ENCODE measurements around the gene PPP1R1B. TPM values are rescaled to one million over a fixed set of nuclear protein-coding genes. Genes with fewer than 3 reads are reported as not detected.

PPP1R1B gene
- total and polyA plus RNA-seq, 2 donors: 5.1 to 17.1 TPM

- no peaks in the 10 kb centered on the region for H3K36me3 ChIP-seq (ENCODE audit: insufficient read depth)
- 70% methylated on average over 2 of the region's 2 CpGs for WGBS
- no peak overlapping the region for H3K4me3 ChIP-seq (ENCODE audit: low read depth, low read length)
- DNase-seq (ENCODE audit: extremely low spot score): no peak
- H3K27ac ChIP-seq (ENCODE audit: low read depth): no peak overlapping the region
- H3K4me1 ChIP-seq (ENCODE audit: insufficient read depth): no peaks in the 10 kb centered on the region
Observed at GRCh38 chr17:39639043-39639442, 12.3 kb downstream of the PPP1R1B start.

GRCh38 chr17:39639566-39640458 lies 13.1 kb downstream of the PPP1R1B start:
- Histone ChIP-seq H3K4me3 (ENCODE audit: low read depth, low read length) (no peak overlapping the region), H3K4me1 (ENCODE audit: insufficient read depth) (no peaks in the 10 kb centered on the region), H3K36me3 (ENCODE audit: insufficient read depth) (no peaks in the 10 kb centered on the region), H3K27ac (ENCODE audit: low read depth) (no peak overlapping the region)
- DNase-seq (ENCODE audit: extremely low spot score): no peak
- WGBS: 84% methylated on average over 11 of the region's 11 CpGs

DNA sequence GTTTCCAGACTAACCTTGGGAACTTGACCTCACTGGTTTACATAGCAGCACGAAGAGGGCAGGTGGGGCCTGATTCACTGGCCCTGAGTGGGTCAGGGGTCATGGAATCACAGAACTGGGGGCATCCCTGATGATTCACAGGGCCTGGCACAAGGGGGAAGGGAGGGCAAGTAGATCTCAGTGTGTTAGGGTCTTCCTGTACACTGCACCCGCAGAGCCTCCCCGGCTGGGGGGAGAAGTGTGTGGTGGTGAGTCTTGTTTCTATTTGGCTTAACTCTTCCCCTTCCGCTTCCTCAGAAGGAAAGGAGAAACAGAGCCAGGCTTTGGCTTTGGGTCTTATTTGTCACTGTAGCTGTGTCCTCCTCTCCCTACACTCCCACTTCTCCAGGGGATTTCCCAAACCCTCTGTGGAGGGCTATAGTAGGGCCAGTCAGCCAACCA lies 13.9 kb downstream of the PPP1R1B start:
- H3K36me3 ChIP-seq (ENCODE audit: insufficient read depth): no peaks in the 10 kb centered on the region
- no peak overlapping the region for H3K27ac ChIP-seq (ENCODE audit: low read depth)
- H3K4me1 ChIP-seq (ENCODE audit: insufficient read depth): no peaks in the 10 kb centered on the region
- no peak overlapping the region for H3K4me3 ChIP-seq (ENCODE audit: low read depth, low read length)
- DNase-seq (ENCODE audit: extremely low spot score): no peak
- 41% methylated on average over 4 of the region's 4 CpGs for WGBS

- H3K27ac ChIP-seq (ENCODE audit: low read depth): no peak overlapping the region
- no peak overlapping the region for H3K4me3 ChIP-seq (ENCODE audit: low read depth, low read length)
- H3K4me1 ChIP-seq (ENCODE audit: insufficient read depth): no peaks in the 10 kb centered on the region
- no peak for DNase-seq (ENCODE audit: extremely low spot score)
- no peaks in the 10 kb centered on the region for H3K36me3 ChIP-seq (ENCODE audit: insufficient read depth)
- 96% methylated on average over 4 of the region's 4 CpGs for WGBS
Observed at GRCh38 chr17:39641097-39641496, 14.3 kb downstream of the PPP1R1B start.

GRCh38 chr17:39641883-39642282 lies 15.1 kb downstream of the PPP1R1B start:
- WGBS: 75% methylated on average over 7 of the region's 7 CpGs
- no peaks in the 10 kb centered on the region for H3K4me1 ChIP-seq (ENCODE audit: insufficient read depth)
- no peak for DNase-seq (ENCODE audit: extremely low spot score)
- no peak overlapping the region for H3K27ac ChIP-seq (ENCODE audit: low read depth)
- H3K36me3 ChIP-seq (ENCODE audit: insufficient read depth): no peaks in the 10 kb centered on the region
- no peak overlapping the region for H3K4me3 ChIP-seq (ENCODE audit: low read depth, low read length)

GRCh38 chr17:39642291-39643074 lies 15.7 kb downstream of the PPP1R1B start:
- H3K27ac ChIP-seq (ENCODE audit: low read depth): no peak overlapping the region
- 82% methylated on average over 9 of the region's 9 CpGs for WGBS
- H3K4me3 ChIP-seq (ENCODE audit: low read depth, low read length): no peak overlapping the region
- no peaks in the 10 kb centered on the region for H3K4me1 ChIP-seq (ENCODE audit: insufficient read depth)
- no peak for DNase-seq (ENCODE audit: extremely low spot score)
- H3K36me3 ChIP-seq (ENCODE audit: insufficient read depth): no peaks in the 10 kb centered on the region

DNA sequence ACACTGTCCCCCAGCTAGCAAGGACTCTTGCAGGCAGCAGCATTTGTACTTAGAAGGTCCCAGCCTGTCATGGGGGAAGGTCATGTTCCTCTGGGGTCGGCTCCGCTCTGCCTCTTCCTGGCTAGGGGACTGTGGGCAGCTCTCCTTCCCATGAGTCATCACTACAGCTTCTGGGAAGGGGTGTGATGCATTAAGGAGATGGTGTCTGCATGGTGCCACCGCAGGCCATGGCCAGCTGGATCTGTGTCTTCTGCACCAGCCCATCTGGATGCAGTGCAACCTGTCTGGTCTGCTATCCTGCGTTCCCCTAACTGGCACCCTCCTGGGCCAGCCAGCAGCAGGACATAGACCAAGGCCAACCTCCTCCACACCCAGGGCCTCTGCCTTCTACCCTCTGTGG lies 16.5 kb downstream of the PPP1R1B start:
- Histone ChIP-seq H3K36me3 (ENCODE audit: insufficient read depth) (no peaks in the 10 kb centered on the region), H3K27ac (ENCODE audit: low read depth) (no peak overlapping the region), H3K4me3 (ENCODE audit: low read depth, low read length) (no peak overlapping the region), H3K4me1 (ENCODE audit: insufficient read depth) (no peaks in the 10 kb centered on the region)
- 78% methylated on average over 4 of the region's 4 CpGs for WGBS
- DNase-seq (ENCODE audit: extremely low spot score): no peak

DNA sequence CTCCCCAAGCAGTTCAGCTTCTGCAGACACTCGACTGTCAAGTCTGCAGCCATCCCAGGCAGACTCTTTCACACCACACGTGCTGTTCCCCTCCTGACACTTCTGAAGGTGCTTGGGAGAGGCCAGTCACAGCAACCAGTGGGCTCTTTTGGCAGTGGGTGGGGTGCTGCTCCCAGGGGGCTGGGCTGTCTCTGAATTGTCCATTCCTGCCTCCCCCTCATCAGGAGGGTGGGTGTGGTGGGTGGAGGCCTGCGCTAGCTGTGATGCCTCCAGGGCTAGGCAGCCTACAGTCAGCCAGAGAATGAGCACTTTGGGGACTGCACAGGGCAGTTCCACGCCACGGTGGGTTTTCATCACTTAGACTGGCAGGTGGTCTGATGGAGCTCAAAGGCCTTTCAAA lies 20.5 kb downstream of the PPP1R1B start:
- Histone ChIP-seq H3K4me1 (ENCODE audit: insufficient read depth) (no peaks in the 10 kb centered on the region), H3K27ac (ENCODE audit: low read depth) (no peak overlapping the region), H3K4me3 (ENCODE audit: low read depth, low read length) (no peak overlapping the region), H3K36me3 (ENCODE audit: insufficient read depth) (no peaks in the 10 kb centered on the region)
- no peak for DNase-seq (ENCODE audit: extremely low spot score)
- 75% methylated on average over 5 of the region's 5 CpGs for WGBS

- H3K4me1 ChIP-seq (ENCODE audit: insufficient read depth): no peaks in the 10 kb centered on the region
- H3K36me3 ChIP-seq (ENCODE audit: insufficient read depth): no peaks in the 10 kb centered on the region
- 86% methylated on average over 15 of the region's 15 CpGs for WGBS
- DNase-seq (ENCODE audit: extremely low spot score): no peak
- H3K27ac ChIP-seq (ENCODE audit: low read depth): no peak overlapping the region
- H3K4me3 ChIP-seq (ENCODE audit: low read depth, low read length): no peak overlapping the region
Observed at GRCh38 chr17:39648616-39649366, 22.0 kb downstream of the PPP1R1B start.

- H3K4me1 ChIP-seq (ENCODE audit: insufficient read depth): no peaks in the 10 kb centered on the region
- no peaks in the 10 kb centered on the region for H3K36me3 ChIP-seq (ENCODE audit: insufficient read depth)
- no peak for DNase-seq (ENCODE audit: extremely low spot score)
- no peak overlapping the region for H3K27ac ChIP-seq (ENCODE audit: low read depth)
- WGBS: 86% methylated on average over 11 of the region's 11 CpGs
- no peak overlapping the region for H3K4me3 ChIP-seq (ENCODE audit: low read depth, low read length)
Observed at GRCh38 chr17:39650121-39650579, 23.4 kb downstream of the PPP1R1B start.

DNA sequence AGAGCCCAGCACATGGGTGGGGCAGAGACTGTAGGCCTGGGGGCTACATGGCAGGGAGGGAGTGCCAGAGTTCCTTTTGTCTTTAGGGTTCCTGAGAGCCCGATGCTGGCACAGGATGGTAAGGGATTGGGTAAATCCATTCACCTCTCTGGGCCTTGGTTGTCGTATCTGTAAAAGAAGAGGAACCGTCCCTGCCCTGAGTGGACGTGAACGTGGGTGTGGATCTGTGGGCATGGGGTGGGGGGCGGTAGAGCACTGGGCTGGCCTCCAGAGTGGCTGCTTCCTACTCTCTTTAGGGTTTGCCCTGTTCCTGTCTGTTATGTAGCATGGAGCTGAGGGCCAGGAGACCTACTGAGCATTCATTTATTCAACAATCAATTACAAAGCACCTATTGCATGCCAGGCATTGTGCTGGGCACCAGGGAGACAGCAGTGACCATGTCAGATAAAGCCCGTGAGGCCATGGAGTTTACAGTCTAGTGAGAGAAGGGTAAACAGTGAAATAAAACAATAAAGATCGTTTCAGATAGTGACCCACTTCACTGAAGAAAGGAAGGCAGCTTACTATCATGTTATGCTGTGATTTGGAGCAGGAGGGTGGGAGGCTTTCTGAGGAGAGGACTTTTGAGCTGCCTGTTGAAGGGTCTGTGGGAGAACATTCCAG lies 25.3 kb downstream of the PPP1R1B start:
- no peak overlapping the region for H3K27ac ChIP-seq (ENCODE audit: low read depth)
- H3K36me3 ChIP-seq (ENCODE audit: insufficient read depth): no peaks in the 10 kb centered on the region
- no peaks in the 10 kb centered on the region for H3K4me1 ChIP-seq (ENCODE audit: insufficient read depth)
- WGBS: 54% methylated on average over 8 of the region's 8 CpGs
- DNase-seq (ENCODE audit: extremely low spot score): no peak
- no peak overlapping the region for H3K4me3 ChIP-seq (ENCODE audit: low read depth, low read length)

DNA sequence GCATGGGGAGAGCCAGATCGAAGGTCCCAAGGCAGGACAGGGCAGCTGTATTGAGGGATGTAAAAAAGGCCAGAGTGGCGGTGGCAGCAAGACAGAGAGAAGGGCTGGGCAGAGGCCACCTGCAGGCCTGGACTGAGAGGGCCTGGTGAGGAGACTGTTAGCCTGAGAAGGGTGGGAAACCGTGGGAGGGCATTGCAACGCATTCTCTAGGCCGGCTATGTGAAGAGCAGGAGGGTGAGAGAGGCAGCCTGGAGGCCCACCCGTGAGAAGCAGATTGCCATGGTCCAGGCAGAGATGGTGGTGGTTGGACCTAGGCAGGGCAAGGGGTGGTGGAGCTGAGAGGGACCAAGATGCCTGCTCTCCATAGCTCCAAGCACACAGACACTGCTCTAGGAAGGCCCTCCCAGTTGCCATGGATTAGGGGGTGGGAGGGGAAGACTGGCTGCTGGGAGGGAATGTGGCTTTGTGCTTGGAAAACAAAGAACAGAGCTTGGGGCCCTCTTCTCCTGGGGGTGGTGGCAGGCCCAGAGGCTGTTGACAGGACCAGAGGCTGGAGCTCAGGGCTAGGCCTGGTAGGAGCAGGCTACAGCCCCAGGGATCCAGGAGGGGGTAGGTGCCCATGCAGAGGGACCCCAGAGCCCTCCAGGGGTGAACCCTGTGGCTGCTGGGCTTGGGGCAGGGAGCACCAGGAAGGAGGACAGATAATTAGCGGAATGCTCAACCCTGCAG lies 26.0 kb downstream of the PPP1R1B start:
- no peak for DNase-seq (ENCODE audit: extremely low spot score)
- Histone ChIP-seq H3K4me3 (ENCODE audit: low read depth, low read length) (no peak overlapping the region), H3K27ac (ENCODE audit: low read depth) (no peak overlapping the region), H3K36me3 (ENCODE audit: insufficient read depth) (no peaks in the 10 kb centered on the region), H3K4me1 (ENCODE audit: insufficient read depth) (no peaks in the 10 kb centered on the region)
- WGBS: 52% methylated on average over 7 of the region's 7 CpGs
